NB4 (cell line): ENCODE measurements around the gene NLRP11.

Experiments used
- DNase-seq: peaks from one replicate; pipeline ENCODE4 v3.0.0; 2010; ENCODE audit warnings: low read depth
- H3K4me3 ChIP-seq: one replicate; pipeline ENCODE4 v1.5.1; 2011; ENCODE audit warnings: mild to moderate bottlenecking, low read depth, low read length, moderate library complexity
- CTCF ChIP-seq: IDR thresholded peaks from one replicate; pipeline ENCODE4 v1.5.1; 2012; ENCODE audit warnings: low read depth, low read length
- MAX ChIP-seq: IDR thresholded peaks from 2 replicates; pipeline ENCODE4 v1.6.1; 2011; ENCODE audit warnings: low read depth, low read length
- MYC ChIP-seq: IDR thresholded peaks from 2 replicates; pipeline ENCODE4 v1.6.1; 2011; ENCODE audit warnings: low read depth, low read length
- POLR2A ChIP-seq: IDR thresholded peaks from 2 replicates; pipeline ENCODE4 v1.6.1; 2011; ENCODE audit warnings: mild to moderate bottlenecking; ENCODE audit not compliant: insufficient read length; ENCODE audit errors: extremely low read depth

NLRP11 gene

GRCh38 chr19:55809381-55810058, 22.3 kb downstream of the NLRP11 start:
- TF ChIP-seq MYC (peak; percentile 76), POLR2A (no peak), MAX (peak; percentile 92), CTCF (peak; percentile 41)
- peak; percentile 85 for DNase-seq
- no peak overlapping the region for H3K4me3 ChIP-seq

GRCh38 chr19:55802281-55802680, 29.5 kb downstream of the NLRP11 start:
- TF ChIP-seq CTCF (no peak), MAX (no peak), MYC (no peak), POLR2A (no peak)
- DNase-seq = no peak
- H3K4me3 ChIP-seq = no peak overlapping the region

- DNase-seq = no peak
- H3K4me3 ChIP-seq = no peak overlapping the region
- no peak for TF ChIP-seq MYC
- no peak for TF ChIP-seq MAX
- TF ChIP-seq POLR2A = no peak
- TF ChIP-seq CTCF = no peak
Observed at GRCh38 chr19:55801416-55801815, 30.4 kb downstream of the NLRP11 start.

GRCh38 chr19:55795021-55795420, 36.8 kb downstream of the NLRP11 start:
- DNase-seq = no peak
- no peak overlapping the region for H3K4me3 ChIP-seq
- TF ChIP-seq POLR2A = no peak

GRCh38 chr19:55781112-55781511, 50.7 kb downstream of the NLRP11 start:
- DNase-seq = no peak
- no peak for TF ChIP-seq MAX
- TF ChIP-seq CTCF = no peak
- no peak for TF ChIP-seq MYC
- no peak for TF ChIP-seq POLR2A
- H3K4me3 ChIP-seq = no peak overlapping the region

GRCh38 chr19:55778331-55778730, 53.5 kb downstream of the NLRP11 start:
- no peak for DNase-seq
- TF ChIP-seq MAX (no peak), POLR2A (no peak), CTCF (no peak), MYC (no peak)
- no peak overlapping the region for H3K4me3 ChIP-seq
